ENCODE data around the gene GGT7. TPM values are rescaled to one million over a fixed set of nuclear protein-coding genes. Genes with fewer than 3 reads are reported as not detected.

The GGT7 gene
- total RNA-seq, 1 donor from 2014 or later: 58.4 TPM

DNA sequence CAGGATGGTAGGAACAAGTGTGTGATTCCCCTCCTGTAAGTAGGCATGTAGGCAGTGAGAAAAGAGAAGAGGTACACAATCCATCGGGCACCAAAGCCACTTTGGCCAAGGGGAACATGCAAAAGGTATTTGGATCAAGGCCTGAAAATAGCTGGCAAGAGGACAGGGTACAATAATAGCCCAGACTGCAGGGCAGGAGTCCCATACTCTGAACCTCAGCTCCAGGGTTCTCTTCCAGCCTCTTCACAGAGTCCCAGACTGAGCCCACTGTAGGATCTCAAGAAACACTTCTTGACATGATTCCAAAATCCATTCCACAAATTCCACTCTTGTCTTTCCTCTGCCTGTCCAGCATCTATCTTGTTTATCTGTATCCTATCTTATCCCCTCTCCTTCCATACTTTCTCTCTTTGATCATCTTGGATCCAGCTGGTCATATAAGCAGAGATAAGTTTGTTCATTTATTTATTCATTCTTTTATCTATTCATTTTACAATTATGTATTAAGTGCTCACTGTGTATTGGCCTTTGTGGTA lies 23.5 kb upstream of the GGT7 start:
- no peak for DNase-seq (ENCODE audit: low spot score, unreplicated experiment)
- Mint-ChIP-seq H3K36me3 (ENCODE audit: insufficient read depth) (peaks cover 9% of the 10 kb centered on the region), H3K27ac (no peak overlapping the region), H3K4me3 (ENCODE audit: low read depth) (no peak overlapping the region), H3K27me3 (no peaks in the 10 kb centered on the region), H3K4me1 (ENCODE audit: low read depth) (peaks cover 2% of the 10 kb centered on the region), H3K9me3 (ENCODE audit: low read depth) (peaks cover 5% of the 10 kb centered on the region)
- TF ChIP-seq, protein P1, sequence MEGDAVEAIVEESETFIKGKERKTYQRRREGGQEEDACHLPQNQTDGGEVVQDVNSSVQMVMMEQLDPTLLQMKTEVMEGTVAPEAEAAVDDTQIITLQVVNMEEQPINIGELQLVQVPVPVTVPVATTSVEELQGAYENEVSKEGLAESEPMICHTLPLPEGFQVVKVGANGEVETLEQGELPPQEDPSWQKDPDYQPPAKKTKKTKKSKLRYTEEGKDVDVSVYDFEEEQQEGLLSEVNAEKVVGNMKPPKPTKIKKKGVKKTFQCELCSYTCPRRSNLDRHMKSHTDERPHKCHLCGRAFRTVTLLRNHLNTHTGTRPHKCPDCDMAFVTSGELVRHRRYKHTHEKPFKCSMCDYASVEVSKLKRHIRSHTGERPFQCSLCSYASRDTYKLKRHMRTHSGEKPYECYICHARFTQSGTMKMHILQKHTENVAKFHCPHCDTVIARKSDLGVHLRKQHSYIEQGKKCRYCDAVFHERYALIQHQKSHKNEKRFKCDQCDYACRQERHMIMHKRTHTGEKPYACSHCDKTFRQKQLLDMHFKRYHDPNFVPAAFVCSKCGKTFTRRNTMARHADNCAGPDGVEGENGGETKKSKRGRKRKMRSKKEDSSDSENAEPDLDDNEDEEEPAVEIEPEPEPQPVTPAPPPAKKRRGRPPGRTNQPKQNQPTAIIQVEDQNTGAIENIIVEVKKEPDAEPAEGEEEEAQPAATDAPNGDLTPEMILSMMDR (IDR thresholded peaks at IDR 0.05; ENCODE audit: unreplicated experiment): no peak

DNA sequence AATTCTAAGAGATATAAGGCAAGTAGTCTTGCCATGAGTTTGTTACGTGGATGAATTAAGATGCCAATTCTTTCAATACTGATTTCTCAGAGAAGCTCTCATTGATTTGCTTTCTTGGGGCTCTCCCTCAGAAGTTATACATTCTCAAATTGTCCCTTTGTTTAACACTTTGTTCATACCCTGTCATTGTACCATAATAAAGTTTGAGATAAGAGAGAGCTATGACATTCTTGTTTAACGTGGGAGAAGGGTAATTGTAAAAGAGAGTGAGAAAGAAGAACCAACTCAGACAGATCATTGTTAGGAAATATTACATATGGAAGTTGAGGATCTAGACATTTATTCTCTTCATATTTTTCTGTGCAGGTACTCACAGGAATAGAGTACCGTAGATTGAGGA lies 22.8 kb upstream of the GGT7 start:
- H3K9me3 Mint-ChIP-seq (ENCODE audit: low read depth): peaks cover 5% of the 10 kb centered on the region
- TF ChIP-seq, protein P1 (IDR thresholded peaks at IDR 0.05; ENCODE audit: unreplicated experiment): no peak
- peaks cover 9% of the 10 kb centered on the region for H3K36me3 Mint-ChIP-seq (ENCODE audit: insufficient read depth)
- H3K4me3 Mint-ChIP-seq (ENCODE audit: low read depth): no peak overlapping the region
- no peak for DNase-seq (ENCODE audit: low spot score, unreplicated experiment)
- no peak overlapping the region for H3K27ac Mint-ChIP-seq
- H3K4me1 Mint-ChIP-seq (ENCODE audit: low read depth): peaks cover 2% of the 10 kb centered on the region
- no peaks in the 10 kb centered on the region for H3K27me3 Mint-ChIP-seq

DNA sequence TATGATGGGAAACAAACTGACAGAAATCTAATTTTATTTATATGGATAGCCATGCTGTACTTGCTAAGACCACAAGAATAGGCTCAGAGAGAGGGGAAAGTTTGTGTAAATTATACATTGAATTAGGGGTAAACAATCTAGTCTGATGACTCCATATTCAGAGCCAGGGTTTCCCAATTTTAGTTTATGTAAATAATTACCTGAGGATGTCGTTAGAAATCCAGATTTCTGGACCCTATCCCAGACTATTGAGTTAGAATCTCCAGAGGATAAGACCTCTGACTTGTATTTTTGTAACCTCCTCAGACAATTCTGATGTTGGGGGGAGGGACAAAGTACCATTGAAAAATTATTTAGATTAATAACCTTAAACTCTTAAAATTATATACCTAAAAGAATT lies 22.1 kb upstream of the GGT7 start:
- Mint-ChIP-seq H3K36me3 (ENCODE audit: insufficient read depth) (peaks cover 7% of the 10 kb centered on the region), H3K27ac (no peak overlapping the region), H3K4me3 (ENCODE audit: low read depth) (no peak overlapping the region), H3K4me1 (ENCODE audit: low read depth) (peaks cover 2% of the 10 kb centered on the region), H3K27me3 (no peaks in the 10 kb centered on the region), H3K9me3 (ENCODE audit: low read depth) (peaks cover 5% of the 10 kb centered on the region)
- TF ChIP-seq, protein P1 (IDR thresholded peaks at IDR 0.05; ENCODE audit: unreplicated experiment): no peak
- no peak for DNase-seq (ENCODE audit: low spot score, unreplicated experiment)

DNA sequence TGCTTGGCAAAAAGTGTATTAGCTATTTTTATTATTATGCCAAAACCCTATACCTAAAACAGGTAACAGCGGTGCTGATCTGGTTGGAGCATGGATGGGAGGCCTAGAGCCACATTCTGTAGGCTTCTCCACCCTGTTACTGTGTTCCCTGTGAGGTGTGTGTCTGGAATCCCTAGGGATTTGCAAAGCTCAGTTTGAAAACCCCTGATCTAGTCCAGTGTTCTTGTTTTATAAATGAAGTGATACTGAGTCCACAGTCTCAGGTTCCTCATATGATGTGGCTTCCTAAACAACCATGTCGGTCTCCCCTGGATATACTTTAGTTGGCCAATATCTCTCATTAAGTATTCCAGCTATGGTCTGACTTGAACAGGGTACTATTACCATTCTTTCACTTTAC lies 20.0 kb upstream of the GGT7 start:
- TF ChIP-seq, protein P1 (IDR thresholded peaks at IDR 0.05; ENCODE audit: unreplicated experiment): no peak
- Mint-ChIP-seq H3K9me3 (ENCODE audit: low read depth) (no peaks in the 10 kb centered on the region), H3K4me3 (ENCODE audit: low read depth) (no peak overlapping the region), H3K4me1 (ENCODE audit: low read depth) (peaks cover 2% of the 10 kb centered on the region), H3K27ac (no peak overlapping the region), H3K27me3 (no peaks in the 10 kb centered on the region), H3K36me3 (ENCODE audit: insufficient read depth) (peaks cover 2% of the 10 kb centered on the region)
- DNase-seq (ENCODE audit: low spot score, unreplicated experiment): no peak

DNA sequence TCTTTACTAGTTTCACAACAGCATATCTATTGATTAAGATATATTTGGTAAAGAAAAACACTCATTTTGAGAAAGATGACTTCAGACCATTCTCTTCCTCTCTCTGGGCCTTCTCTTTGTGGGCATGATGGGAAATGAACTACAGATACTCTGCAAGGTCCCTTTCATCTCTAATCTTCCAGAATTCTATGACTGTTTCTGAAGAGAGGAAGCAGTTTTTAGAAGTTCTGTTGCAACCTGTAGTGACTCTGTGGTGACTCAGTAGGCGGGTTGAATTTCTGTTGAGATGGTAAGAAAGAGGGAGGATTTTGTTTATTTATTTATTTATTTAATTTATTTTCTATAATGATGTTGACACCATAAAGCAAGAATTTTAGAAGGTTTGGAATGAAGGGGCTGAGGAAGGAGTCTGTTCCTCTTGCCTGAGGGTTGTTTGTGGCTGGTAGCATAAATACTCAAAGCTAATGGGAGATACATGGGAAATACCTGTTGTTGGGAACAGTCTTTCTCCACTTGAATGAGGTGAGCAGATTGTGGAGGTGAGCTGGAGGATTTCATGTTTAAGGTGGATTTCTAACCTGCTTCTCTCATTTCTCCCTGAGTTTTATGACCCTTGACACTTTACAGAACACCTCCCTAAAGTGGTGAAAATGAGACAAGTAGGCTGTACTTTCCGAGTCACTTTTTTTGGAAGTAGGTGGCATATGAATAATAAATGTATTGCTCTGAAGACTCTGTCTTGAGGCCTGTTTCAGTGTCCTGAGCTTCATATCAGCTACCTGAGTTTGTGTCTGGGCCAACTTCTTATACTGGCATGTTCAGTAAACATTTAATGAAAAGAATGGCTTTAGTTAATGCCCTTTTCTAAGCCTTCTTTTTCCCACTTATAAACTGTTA lies 18.8 kb upstream of the GGT7 start:
- no peaks in the 10 kb centered on the region for H3K27me3 Mint-ChIP-seq
- DNase-seq (ENCODE audit: low spot score, unreplicated experiment): no peak
- TF ChIP-seq, protein P1 (IDR thresholded peaks at IDR 0.05; ENCODE audit: unreplicated experiment): no peak
- H3K4me1 Mint-ChIP-seq (ENCODE audit: low read depth): peaks cover 2% of the 10 kb centered on the region
- no peak overlapping the region for H3K4me3 Mint-ChIP-seq (ENCODE audit: low read depth)
- no peak overlapping the region for H3K27ac Mint-ChIP-seq
- H3K9me3 Mint-ChIP-seq (ENCODE audit: low read depth): no peaks in the 10 kb centered on the region
- H3K36me3 Mint-ChIP-seq (ENCODE audit: insufficient read depth): peaks cover 2% of the 10 kb centered on the region
